Subcutaneous preadipocyte (primary cell): ENCODE measurements around the gene AMIGO1. TPM values are rescaled to one million over a fixed set of nuclear protein-coding genes. Genes with fewer than 3 reads are reported as not detected.

ENCODE experiments used
- total RNA-seq: library from RNA; depleted of rRNA; stranded (reverse); fragments of >200 nt; gene quantifications from 2 replicates; pipeline ENCODE4 v1.2.3, GENCODE V29; 2012

Gene AMIGO1, protein sequence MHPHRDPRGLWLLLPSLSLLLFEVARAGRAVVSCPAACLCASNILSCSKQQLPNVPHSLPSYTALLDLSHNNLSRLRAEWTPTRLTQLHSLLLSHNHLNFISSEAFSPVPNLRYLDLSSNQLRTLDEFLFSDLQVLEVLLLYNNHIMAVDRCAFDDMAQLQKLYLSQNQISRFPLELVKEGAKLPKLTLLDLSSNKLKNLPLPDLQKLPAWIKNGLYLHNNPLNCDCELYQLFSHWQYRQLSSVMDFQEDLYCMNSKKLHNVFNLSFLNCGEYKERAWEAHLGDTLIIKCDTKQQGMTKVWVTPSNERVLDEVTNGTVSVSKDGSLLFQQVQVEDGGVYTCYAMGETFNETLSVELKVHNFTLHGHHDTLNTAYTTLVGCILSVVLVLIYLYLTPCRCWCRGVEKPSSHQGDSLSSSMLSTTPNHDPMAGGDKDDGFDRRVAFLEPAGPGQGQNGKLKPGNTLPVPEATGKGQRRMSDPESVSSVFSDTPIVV
- 0.39 and 0.73 TPM in 2 replicates for total RNA-seq

DNA sequence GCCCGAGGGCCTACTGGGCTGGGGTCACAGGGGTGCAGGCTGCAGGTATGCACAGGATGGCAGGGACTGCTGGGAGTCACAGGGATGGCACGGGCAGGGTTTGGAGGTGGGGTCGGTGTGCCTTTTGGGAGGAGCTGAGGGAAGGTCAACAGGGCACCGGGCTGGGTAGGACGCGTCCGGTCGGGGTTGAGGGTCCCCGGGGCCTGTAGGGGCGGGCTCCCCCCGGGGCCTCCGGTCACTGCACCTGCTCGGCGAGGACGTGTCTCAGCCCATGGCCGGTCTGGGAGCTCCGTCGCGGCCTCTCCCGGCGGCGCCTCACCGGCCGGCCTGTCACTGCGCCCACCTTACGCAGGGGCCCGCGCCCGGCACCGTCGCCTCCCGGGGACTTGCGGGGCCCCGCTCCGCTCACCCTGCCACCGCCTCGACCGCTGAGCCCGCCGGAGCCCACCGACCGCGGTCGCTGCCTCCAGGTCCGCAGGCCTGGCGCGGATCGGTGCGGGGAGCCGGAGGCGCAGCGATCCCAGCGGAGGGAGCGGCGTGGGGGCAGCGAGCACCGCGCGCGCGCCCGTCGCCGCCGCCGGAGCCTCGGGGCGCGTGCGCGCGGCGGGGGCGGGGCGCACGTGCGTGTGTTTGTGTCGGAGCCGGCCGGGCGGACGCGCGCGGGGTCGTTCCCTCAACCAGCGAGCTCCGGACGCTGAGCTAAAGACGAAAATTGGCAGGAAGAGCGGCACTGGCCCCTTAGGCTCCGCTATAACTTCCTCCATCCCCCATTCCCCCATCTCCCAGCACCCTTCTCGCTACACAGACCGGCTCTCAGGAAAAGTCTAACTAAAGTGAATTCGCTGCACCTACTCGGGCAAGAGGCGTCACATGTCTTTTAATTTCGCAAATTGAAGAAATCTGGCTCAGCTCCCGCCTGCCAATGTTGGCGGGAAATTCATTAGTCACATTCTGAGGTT lies at the start of gene AMIGO1:
Gene AMIGO1, minus strand, starts transcription at position 552 of the 959 bp plus-strand sequence. CDS start 815 bp downstream, outside the sequence.

DNA sequence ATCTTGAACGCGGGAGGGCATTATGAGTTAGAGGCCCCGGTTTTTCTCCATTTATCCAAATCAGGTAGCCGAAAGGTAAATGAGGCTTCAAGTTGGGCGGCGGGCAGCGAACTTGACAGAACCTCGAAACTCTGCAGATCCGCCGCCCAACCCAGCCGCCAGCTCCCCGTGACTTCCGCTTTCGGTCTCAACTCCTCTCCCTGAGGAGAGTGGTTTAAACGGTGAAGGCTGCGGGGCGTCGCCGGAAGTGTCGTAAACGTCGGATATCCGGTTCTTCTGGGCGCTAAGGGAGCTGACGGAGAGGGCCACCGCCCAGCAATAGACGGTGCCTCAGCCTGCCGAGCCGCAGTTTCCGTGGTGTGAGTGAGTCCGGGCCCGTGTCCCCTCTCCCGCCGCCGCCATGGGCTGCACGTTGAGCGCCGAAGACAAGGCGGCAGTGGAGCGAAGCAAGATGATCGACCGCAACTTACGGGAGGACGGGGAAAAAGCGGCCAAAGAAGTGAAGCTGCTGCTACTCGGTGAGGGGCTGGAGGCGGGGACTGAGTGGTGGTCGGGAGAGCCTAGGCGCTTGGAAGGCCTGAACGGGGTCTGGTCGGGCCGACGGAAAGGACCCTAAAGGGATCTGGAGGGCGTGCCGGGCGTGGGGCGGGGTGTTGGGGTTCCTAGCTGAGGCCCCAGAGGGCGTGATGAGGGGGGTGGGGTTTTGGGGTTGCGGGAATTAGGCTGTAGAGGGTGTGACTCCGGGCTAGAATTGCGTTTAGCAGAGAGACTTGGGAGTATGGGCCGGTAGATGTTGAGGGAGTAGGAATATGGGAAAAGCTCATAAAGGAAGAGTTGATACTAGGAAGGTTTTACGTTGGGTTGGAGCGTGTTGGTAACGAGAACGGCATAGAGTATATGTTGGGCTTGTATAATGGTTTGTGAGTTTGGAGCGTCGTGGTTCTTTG lies 39.1 kb upstream of the AMIGO1 start, which contains the start of gene GNAI3:
Gene GNAI3, plus strand, starts transcription at position 295 of the 947 bp plus-strand sequence. Its CDS starts 106 bp downstream, at position 401.

DNA sequence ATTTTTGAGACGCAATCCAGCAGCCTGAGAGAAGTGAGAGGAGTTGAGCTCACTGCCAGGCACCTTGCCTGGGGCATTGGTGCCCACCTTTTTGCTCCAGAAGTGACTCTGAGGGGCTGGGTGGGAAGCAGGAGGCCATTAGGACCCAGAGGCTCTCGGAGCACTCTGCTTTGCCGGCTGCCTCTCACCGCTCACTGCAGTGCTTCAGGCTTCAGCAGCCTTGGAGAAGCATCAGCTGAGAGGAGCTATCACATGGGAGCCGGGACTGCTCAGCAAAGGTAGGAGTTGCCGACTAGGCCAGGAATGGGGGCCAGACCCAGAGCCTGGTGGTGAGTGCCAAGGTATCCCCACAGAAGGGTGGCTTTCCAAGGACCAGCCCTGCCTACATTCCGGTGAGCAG lies 30.1 kb upstream of the AMIGO1 start, which contains the start of gene GPR61:
Gene GPR61, plus strand, starts transcription at position 197 of the 400 bp plus-strand sequence. CDS start 3,151 bp downstream, outside the sequence.

DNA sequence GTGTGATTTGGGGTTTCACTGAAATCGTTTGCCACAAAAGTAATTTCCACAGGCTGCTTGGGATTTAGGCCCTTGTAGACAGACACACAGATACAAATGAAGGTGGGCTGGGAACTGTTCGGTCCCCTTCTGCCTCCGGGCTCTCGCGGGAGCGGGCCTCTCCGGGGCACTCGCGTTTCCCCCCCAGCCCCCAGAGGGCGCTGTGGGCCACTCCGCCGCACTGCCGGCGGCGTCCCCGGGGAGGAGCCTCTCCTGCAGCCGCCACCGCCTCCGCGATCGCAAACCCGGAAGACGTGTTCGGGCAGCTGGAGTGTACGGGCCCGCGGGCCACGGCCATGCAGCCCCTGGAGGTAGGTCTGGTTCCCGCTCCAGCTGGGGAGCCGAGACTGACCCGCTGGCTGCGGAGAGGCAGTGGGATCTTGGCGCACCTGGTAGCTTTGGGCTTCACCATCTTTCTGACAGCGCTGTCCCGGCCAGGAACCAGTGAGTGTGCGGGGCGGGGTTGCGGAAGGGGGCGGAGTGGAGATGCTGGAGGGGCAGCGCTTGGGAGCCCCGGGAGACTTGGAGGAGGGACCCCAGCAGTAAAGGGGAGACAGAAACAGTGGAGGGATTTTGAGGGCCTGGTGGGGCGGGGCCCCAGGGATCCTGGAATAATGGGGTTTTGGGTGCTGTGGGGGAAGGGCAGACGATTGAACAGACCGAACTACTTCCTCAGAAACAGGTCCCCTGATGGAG lies 15.6 kb downstream of the AMIGO1 start, which contains the start of gene CYB561D1:
Gene CYB561D1, plus strand, starts transcription at position 290 of the 735 bp plus-strand sequence. Its CDS starts 46 bp downstream, at position 336.

DNA sequence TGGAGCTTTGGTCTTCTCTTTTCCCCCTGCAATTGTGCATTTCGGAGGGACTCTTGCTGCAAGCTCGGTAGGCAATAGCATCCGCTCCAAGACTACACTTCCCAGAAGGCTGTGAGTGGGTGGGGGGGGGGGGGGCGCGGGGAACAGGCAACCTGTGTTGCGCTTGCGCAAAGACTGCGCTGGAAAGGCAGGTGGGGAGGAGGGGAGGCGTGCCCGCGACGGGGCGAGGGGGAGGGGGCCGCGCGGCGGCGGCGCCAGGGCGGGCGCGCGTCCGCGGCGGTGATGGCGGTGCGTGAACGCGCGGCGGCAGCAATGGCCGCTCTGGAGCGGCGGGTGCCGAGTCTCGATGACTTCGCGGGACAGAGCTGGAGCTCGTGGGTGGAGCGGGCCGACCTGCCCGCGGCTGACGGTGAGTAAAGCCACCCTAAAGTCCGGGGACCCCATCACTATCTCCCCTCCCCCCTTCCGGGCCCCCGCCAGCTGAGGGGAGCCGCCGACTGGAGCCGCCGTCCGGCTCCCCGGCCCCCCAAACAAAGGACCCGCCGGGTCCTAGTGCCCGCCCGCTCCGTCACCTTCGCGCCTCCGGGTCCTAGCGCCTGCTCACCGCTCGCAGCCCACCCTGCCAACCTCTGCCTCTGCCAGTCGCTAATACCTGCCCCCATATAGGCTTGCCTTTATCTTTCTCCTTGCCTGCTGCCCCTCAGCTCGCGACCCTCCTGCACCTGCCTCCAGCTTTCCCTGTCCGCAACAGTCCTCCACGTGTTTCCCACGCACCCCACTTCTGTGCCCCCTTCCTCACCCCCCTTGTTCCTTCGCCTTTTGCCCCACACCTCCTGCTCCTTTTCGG lies 25.6 kb downstream of the AMIGO1 start, which contains the start of gene ATXN7L2:
Gene ATXN7L2, plus strand, starts transcription at position 234 of the 847 bp plus-strand sequence. Its CDS starts 49 bp downstream, at position 283.

DNA sequence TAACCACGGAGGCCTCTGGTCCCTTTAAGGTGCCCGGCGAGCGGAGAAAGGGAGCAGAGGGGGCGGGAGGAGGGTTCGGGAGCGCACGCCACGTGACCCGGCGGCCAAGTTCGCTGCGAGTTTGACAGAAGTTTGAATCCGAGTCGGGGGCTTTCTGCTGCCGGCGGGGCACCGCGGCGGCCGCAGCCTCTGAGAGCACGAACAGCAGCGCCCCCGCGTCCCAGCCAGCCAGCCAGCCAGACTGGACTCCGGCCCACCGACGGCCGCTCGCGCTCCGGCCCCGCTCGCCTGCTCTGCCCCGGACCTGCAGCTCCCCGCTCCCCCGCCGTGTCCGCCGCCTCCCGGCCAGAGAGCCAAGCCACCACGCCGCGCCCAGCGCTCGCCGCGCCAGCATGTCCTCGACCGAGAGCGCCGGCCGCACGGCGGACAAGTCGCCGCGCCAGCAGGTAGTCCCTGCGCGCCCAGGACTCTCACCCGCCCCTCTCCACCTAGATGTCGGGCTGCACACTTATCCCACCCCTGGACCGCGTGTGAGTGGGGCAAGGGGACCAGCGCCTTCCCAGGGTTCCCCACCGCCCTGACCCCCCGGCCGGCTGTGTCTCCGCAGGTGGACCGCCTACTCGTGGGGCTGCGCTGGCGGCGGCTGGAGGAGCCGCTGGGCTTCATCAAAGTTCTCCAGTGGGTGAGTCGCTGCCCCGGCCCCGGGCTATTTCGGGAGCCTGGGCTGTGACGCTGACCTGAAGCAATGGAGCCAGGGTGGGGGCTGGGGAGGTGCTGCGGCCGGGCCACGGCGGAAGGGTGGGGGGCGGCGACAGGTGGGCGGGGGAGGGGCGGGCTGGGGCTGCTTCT lies 42.9 kb downstream of the AMIGO1 start, which contains the start of gene SYPL2:
Gene SYPL2, plus strand, starts transcription at position 95 of the 849 bp plus-strand sequence. Its CDS starts 298 bp downstream, at position 393.

Other genes starting within 250 kb of the AMIGO1 start
- gene PSRC1, start 226.6 kb downstream of the AMIGO1 start, total RNA-seq = 13.6 and 20.9 TPM in 2 replicates
- gene MYBPHL, start 202.7 kb downstream of the AMIGO1 start, total RNA-seq = not detected in 2 replicates
- 1.1 and 1.2 TPM in 2 replicates for gene SORT1, start 111.8 kb downstream of the AMIGO1 start, total RNA-seq
- gene PSMA5, start 83.3 kb downstream of the AMIGO1 start, total RNA-seq = 54.5 and 64.3 TPM in 2 replicates
- 2.0 and 5.5 TPM in 2 replicates for gene SYPL2, start 43.2 kb downstream of the AMIGO1 start, total RNA-seq
- 2.7 and 5.9 TPM in 2 replicates for gene ATXN7L2, start 25.8 kb downstream of the AMIGO1 start, total RNA-seq
- 4.5 and 4.8 TPM in 2 replicates for gene CYB561D1, start 15.6 kb downstream of the AMIGO1 start, total RNA-seq
- under 0.01 and 0.39 TPM in 2 replicates for gene GPR61, start 30.1 kb upstream of the AMIGO1 start, total RNA-seq
- 14.0 and 16.6 TPM in 2 replicates for gene GNAI3, start 38.9 kb upstream of the AMIGO1 start, total RNA-seq
- gene GNAT2, start 109.9 kb upstream of the AMIGO1 start, total RNA-seq = not detected in 2 replicates
- 59.5 and 63.7 TPM in 2 replicates for gene AMPD2, start 110.1 kb upstream of the AMIGO1 start, total RNA-seq
- gene GSTM4, start 146.4 kb upstream of the AMIGO1 start, total RNA-seq = 5.9 and 10.2 TPM in 2 replicates
- gene GSTM2, start 158.3 kb upstream of the AMIGO1 start, total RNA-seq = 10.2 and 18.0 TPM in 2 replicates
- 13.7 and 16.2 TPM in 2 replicates for gene GSTM1, start 178.1 kb upstream of the AMIGO1 start, total RNA-seq
- 2.0 and 4.4 TPM in 2 replicates for gene GSTM5, start 202.5 kb upstream of the AMIGO1 start, total RNA-seq
- gene GSTM3, start 231.3 kb upstream of the AMIGO1 start, total RNA-seq = 37.1 and 37.5 TPM in 2 replicates